WTC11 (cell line): Measurements from ENCODE around the gene PLSCR4. TPM values are rescaled to one million over a fixed set of nuclear protein-coding genes. Genes with fewer than 3 reads are reported as not detected.

Experiments
- ATAC-seq: fragments of 200-7000 bp; cut with Tn5 transposase; 2 replicates; pipeline ENCODE4 v1.10.0; 2021; ENCODE audit warnings: mild to moderate bottlenecking, moderate library complexity
- CTCF ChIA-PET: fragments of 300-600 bp; sonication (Branson Sonifier 250); formaldehyde crosslinking; loops from one replicate; lab custom pipeline; 2021; ENCODE audit warnings: antibody characterized with exemption; lab: Charles Lee
- POLR2A ChIA-PET: fragments of 350-600 bp; sonication (Branson Sonifier 250); formaldehyde crosslinking; loops from one replicate; lab custom pipeline; 2021; ENCODE audit warnings: antibody characterized with exemption; lab: Charles Lee
- DNase-seq: peaks from one replicate; pipeline ENCODE4 v3.0.0; 2021; ENCODE audit warnings: low spot score
- H3K27ac Mint-ChIP-seq: 2 replicates; pipeline ENCODE4 v1.8.0; 2021; ENCODE audit warnings: mixed read lengths
- H3K27me3 Mint-ChIP-seq: 2 replicates; pipeline ENCODE4 v1.8.0; 2021; ENCODE audit warnings: low read depth, mild to moderate bottlenecking, moderate library complexity, mixed read lengths
- H3K36me3 Mint-ChIP-seq: 2 replicates; pipeline ENCODE4 v1.8.0; 2021; ENCODE audit warnings: mixed read lengths
- H3K4me1 Mint-ChIP-seq: 2 replicates; pipeline ENCODE4 v1.8.0; 2022; ENCODE audit warnings: mixed read lengths
- H3K4me3 Mint-ChIP-seq: 2 replicates; pipeline ENCODE4 v1.8.0; 2021; ENCODE audit warnings: mild to moderate bottlenecking, moderate library complexity, mixed read lengths
- H3K9me3 Mint-ChIP-seq: 2 replicates; pipeline ENCODE4 v1.8.0; 2021; ENCODE audit warnings: mixed read lengths
- ATF1 ChIP-seq: sonication (generic); formaldehyde crosslinking; IDR thresholded peaks from 2 replicates; pipeline ENCODE4 v1.8.1; 2023; ENCODE audit warnings: mild to moderate bottlenecking, moderate library complexity, missing genetic modification reagents
- CREB1 ChIP-seq: sonication (generic); formaldehyde crosslinking; IDR thresholded peaks from 2 replicates; pipeline ENCODE4 v1.8.0; 2023; ENCODE audit warnings: mild to moderate bottlenecking, missing genetic modification reagents
- E2F5 ChIP-seq: sonication (generic); formaldehyde crosslinking; IDR thresholded peaks from 2 replicates; pipeline ENCODE4 v1.8.1; 2022; ENCODE audit warnings: mild to moderate bottlenecking, moderate library complexity, missing genetic modification reagents
- FOXP1 ChIP-seq: sonication (generic); formaldehyde crosslinking; IDR thresholded peaks from 2 replicates; pipeline ENCODE4 v1.8.0; 2022; ENCODE audit warnings: missing genetic modification reagents, mild to moderate bottlenecking, moderate library complexity, borderline replicate concordance
- MAX ChIP-seq: sonication (generic); formaldehyde crosslinking; IDR thresholded peaks from 2 replicates; pipeline ENCODE4 v1.8.0; 2022; ENCODE audit warnings: mild to moderate bottlenecking, missing genetic modification reagents
- NR2C2 ChIP-seq: sonication (generic); formaldehyde crosslinking; IDR thresholded peaks from 2 replicates; pipeline ENCODE4 v1.8.0; 2022; ENCODE audit warnings: mild to moderate bottlenecking, missing genetic modification reagents
- PRDM15 ChIP-seq: sonication (generic); formaldehyde crosslinking; IDR thresholded peaks from 2 replicates; pipeline ENCODE4 v1.8.0; 2022; ENCODE audit warnings: missing genetic modification reagents
- RELA ChIP-seq: sonication (generic); formaldehyde crosslinking; IDR thresholded peaks from 2 replicates; pipeline ENCODE4 v1.8.1; 2022; ENCODE audit warnings: missing genetic modification reagents, mild to moderate bottlenecking, borderline replicate concordance
- SMAD3 ChIP-seq: sonication (generic); formaldehyde crosslinking; IDR thresholded peaks from 2 replicates; pipeline ENCODE4 v1.8.0; 2022; ENCODE audit warnings: missing genetic modification reagents, mild to moderate bottlenecking, borderline replicate concordance
- SMAD4 ChIP-seq: sonication (generic); formaldehyde crosslinking; IDR thresholded peaks from 2 replicates; pipeline ENCODE4 v1.8.0; 2022; ENCODE audit warnings: mild to moderate bottlenecking, missing genetic modification reagents
- STAT6 ChIP-seq: sonication (generic); formaldehyde crosslinking; conservative IDR thresholded peaks from 2 replicates; pipeline ENCODE4 v1.8.1; 2023; ENCODE audit warnings: mild to moderate bottlenecking, low read depth, missing genetic modification reagents, moderate library complexity
- TEAD1 ChIP-seq: sonication (generic); formaldehyde crosslinking; IDR thresholded peaks from 2 replicates; pipeline ENCODE4 v1.8.0; 2022; ENCODE audit warnings: mild to moderate bottlenecking, missing genetic modification reagents
- TEAD4 ChIP-seq: sonication (generic); formaldehyde crosslinking; IDR thresholded peaks from 2 replicates; pipeline ENCODE4 v1.8.0; 2022; ENCODE audit warnings: mild to moderate bottlenecking, missing genetic modification reagents
- USF2 ChIP-seq: sonication (generic); formaldehyde crosslinking; IDR thresholded peaks from 2 replicates; pipeline ENCODE4 v1.8.1; 2023; ENCODE audit warnings: mild to moderate bottlenecking, missing genetic modification reagents, moderate library complexity
- ZBTB21 ChIP-seq: sonication (generic); formaldehyde crosslinking; IDR thresholded peaks from 2 replicates; pipeline ENCODE4 v1.8.1; 2023; ENCODE audit warnings: mild to moderate bottlenecking, missing genetic modification reagents, borderline replicate concordance
- ZNF232 ChIP-seq: sonication (generic); formaldehyde crosslinking; IDR thresholded peaks from 2 replicates; pipeline ENCODE4 v1.8.0; 2022; ENCODE audit warnings: mild to moderate bottlenecking, missing genetic modification reagents
- ZNF317 ChIP-seq: sonication (generic); formaldehyde crosslinking; IDR thresholded peaks from 2 replicates; pipeline ENCODE4 v1.8.1; 2023; ENCODE audit warnings: low read depth, mild to moderate bottlenecking, moderate library complexity, missing genetic modification reagents, borderline replicate concordance
- total RNA-seq: library from RNA; stranded (reverse); gene quantifications from 3 replicates; pipeline ENCODE4 v1.2.3, GENCODE V29; 2021

Gene PLSCR4
- total RNA-seq, 1 experiment from 2014 or later = 3.5 TPM

- TF ChIP-seq STAT6 (CRISPR knock-in tag) = no peak
- no peak for TF ChIP-seq PRDM15
- no peak for TF ChIP-seq TEAD4
- TF ChIP-seq ZNF317 = no peak
- TF ChIP-seq ZNF232 (CRISPR knock-in tag) = no peak
- TF ChIP-seq ATF1 (CRISPR knock-in tag) = no peak
- no peak for TF ChIP-seq SMAD4
- TF ChIP-seq ZBTB21 (CRISPR knock-in tag) = no peak
- peak; percentile 64; the same call in 1 of the 2 replicates for TF ChIP-seq MAX (CRISPR knock-in tag)
- TF ChIP-seq, all 79 proteins: peak for 2
These were observed 90.5 kb downstream of the PLSCR4 start (continued) for GRCh38 chr3:146160321-146160963.

- DNase-seq (no peak), ATAC-seq (no peak)
- Mint-ChIP-seq H3K36me3 (no peaks in the 10 kb centered on the region), H3K27me3 (peaks cover 16% of the 10 kb centered on the region), H3K4me3 (peak overlapping the region; percentile 83), H3K4me1 (peaks cover 59% of the 10 kb centered on the region), H3K9me3 (no peaks in the 10 kb centered on the region)
- POLR2A ChIA-PET = interaction anchor here (0.6 to 1.3 kb wide), 4 partner anchors 24 to 185 kb away, joined by 3 to 6 read pairs (median 4); no protein-coding TSS in a partner anchor
- no peak for TF ChIP-seq NR2C2 (CRISPR knock-in tag)
- TF ChIP-seq TEAD1 (CRISPR knock-in tag) = no peak
- no peak for TF ChIP-seq USF2 (CRISPR knock-in tag)
- no peak for TF ChIP-seq SMAD3
- no peak for TF ChIP-seq CREB1
- no peak for TF ChIP-seq RELA (CRISPR knock-in tag)
- TF ChIP-seq E2F5 (CRISPR knock-in tag) = no peak
- no peak for TF ChIP-seq FOXP1 (CRISPR knock-in tag)
- TF ChIP-seq, all 79 proteins: peak for 0
- peak overlapping the region; percentile 97 for H3K27ac Mint-ChIP-seq
- CTCF ChIA-PET = interaction anchor here (1.0 to 2.7 kb wide), 7 partner anchors 15 to 418 kb away, joined by 3 to 43 read pairs (median 10); no protein-coding TSS in a partner anchor
These were observed 91.1 kb downstream of the PLSCR4 start for GRCh38 chr3:146159616-146160320.
